Erythroblast (primary cell): ENCODE data around the gene CPT1A.

ENCODE experiments used
- DNase-seq, 2 experiments: peaks; one replicate each; lab custom pipeline; 2025; lab: John Stamatoyannopoulos, UW
- GATA1 ChIP-seq: IDR thresholded peaks from 2 replicates; pipeline ENCODE4 v1.6.1; 2011; ENCODE audit warnings: low read depth, mild to moderate bottlenecking, control low read depth, low read length, moderate library complexity
- POLR2A ChIP-seq: IDR thresholded peaks from 2 replicates; pipeline ENCODE4 v1.6.1; 2011; ENCODE audit warnings: mild to moderate bottlenecking, low read length

The CPT1A gene

DNA sequence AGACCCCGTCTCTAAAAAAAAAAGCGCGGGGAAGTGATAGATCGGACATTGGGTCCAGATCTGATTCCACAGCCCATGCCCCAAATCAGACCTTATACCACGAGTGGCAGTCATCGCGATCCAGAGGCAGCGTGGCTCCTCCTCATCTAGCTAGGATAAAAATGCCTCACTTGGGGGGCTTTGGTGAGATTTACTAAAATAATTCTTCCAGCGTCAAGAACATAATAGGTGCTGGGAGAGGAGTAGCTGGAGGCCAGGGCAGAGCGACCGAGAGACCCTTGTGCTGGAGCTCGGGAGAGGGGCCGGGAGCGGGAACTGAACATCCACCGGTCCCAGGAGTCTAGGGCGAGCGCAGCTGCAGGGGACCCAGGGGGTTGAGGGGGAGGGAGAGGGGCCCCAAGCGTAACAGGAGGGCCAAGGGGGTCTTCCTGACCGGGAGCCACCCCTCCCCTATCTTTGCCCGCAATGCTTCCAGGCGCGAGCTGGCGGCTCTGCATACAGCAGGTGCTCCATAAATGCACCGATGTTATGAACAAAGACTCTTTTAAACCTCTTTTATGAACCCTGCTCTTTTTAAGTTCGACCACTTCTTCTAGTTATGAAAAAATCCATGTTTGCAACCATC, 823 bp upstream of the CPT1A start:
- no peak for DNase-seq
- TF ChIP-seq GATA1 (no peak), POLR2A (no peak)

DNA sequence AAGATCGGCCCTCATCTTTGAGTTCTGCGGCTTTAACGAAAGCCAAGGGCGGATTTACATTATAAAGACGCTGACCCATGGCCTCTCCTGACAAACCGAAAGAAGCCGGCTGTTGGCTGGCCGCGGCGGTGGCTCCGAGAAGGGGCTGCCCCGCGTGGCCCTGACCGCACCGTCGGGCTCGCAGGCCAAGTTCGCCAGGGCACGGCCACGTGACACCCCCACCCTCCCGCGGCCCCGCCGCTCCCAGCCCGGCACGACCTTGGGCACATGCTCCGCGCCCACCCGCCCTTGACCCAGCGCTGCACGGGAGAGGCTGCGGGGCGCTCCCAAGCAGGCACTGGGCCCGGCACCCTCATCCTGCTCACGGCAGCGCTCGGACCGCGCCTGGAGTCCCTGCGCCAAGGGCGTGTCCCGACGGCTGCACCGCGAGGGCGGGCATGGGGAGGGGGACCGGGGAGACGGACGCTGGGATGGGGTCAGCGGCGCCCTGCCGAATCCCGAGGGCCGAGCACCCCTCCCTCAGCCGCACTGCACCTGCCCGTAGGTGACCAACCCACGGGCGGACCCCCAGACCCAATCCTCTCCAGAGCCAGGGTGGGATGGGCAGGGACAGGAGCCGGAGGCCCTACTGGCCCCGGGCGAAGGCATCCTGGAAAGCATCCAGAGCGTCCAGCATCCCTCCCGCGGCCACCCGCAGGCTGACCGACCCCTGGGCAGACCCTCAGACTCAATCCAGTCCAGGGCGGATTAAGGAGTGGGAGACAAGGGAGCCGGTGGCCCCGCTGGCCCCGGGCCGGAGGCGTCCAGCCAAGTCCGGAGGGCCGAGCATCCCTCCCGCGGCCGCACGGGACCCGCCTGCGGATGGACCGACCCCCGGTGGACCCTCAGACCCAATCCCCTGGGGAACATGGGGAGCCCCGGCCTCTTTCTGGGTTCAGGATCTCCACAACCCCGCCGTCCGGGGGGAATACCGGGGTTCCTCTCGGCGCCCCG, 759 bp downstream of the CPT1A start:
- TF ChIP-seq GATA1, result no peak
- TF ChIP-seq POLR2A, result no peak
- DNase-seq, result peak; percentile 73 to 78

DNA sequence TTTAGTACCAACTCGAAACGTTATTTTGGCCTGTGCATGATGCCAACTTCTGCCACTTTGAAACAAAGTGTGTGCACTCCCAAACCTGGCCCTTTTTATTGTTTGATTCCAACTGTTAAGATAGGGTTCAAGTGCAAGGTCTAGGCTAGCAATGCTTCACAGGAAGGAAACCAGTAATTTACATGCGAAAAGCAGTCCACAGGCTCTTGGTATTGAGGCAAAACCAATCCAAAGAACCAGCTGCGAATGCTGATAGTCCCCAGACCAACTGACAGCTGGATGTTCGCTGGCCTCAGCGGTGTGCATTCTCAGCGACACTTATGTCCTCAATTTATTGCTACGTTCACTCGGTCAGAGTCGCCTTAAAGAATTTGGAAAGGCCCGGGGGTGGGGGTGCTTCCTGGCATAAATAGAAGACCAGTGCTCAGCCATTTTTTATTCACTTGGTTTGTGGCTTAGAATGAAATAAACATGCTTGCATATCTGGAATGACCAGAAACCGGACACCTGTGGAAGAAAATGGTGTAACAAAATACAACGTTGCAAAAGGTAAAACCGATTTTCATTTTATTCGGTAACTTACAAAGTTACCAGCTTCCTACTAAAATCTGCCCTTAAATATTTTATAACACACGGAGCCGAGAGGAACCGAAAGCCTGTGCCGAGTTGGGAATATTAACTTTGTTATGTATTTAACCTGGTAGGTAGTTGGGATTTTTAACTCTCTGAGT, 1.6 kb downstream of the CPT1A start:
- TF ChIP-seq GATA1, result no peak
- TF ChIP-seq POLR2A, result no peak

DNA sequence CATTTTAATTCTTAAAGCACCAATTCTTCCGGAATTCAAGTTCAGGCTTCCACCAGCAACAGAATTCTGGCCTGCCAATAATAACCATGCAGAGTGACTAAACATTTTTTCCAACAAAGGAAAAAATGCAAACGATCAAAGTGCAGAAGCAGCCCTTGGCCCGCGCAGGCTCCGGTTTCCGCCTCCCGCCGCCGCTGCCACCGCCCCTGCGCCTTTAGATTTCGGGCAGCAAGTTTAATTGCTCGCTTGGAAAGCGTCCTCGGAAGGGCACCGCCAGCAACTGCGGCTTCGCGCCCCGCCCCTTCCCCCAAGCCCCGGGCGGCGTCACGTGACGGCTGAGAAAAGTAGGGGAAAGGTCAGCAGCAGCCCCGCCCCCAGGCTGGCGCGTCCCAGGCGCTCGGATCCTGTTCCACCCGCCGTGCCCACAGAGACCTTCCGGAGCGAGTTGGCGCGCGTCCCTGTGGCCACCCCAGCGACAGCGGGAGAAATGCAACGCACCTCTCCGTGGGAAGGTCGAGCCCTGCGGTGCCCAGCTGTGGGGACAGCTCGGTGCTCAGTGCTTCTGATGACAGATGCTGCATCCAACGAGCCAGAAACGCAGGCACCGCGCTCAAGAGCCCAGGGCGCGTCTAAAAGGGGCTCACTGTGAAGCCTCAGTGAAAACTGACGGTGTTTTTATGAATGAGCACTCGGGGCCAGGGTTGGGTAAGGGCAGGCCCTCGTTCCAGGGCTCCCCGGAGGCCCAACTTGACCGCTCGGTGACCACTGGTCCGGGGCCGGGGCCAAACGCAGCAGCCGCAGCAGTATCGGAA, 2.5 kb downstream of the CPT1A start:
- DNase-seq, result peak; percentile 96 to 97
- no peak for TF ChIP-seq GATA1
- TF ChIP-seq POLR2A, result peak; percentile 80

More for the DNA sequence above, 1.6 kb downstream of the CPT1A start:
- DNase-seq, result peak; percentile 81 to 89

DNA sequence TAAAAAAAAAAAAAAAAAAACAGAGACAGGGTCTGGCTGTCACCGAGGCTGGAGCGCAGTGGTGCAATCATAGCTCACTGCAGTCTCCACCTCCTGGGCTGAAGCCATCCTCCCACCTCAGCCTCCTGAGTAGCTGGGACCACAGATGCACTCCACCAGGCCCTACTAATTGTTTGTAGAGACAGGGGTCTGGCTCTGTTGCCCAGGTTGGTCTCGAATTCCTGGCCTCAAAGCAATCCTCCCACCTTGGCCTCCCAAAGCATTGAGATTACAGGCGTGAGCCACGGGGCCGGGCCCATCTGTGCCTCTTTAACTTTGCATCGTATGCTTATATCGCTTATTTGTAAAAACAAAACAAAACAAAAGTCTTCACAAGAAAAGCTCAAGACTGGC, 3.1 kb downstream of the CPT1A start:
- TF ChIP-seq POLR2A (no peak), GATA1 (no peak)
- peak; percentile 55 to 64 for DNase-seq

DNA sequence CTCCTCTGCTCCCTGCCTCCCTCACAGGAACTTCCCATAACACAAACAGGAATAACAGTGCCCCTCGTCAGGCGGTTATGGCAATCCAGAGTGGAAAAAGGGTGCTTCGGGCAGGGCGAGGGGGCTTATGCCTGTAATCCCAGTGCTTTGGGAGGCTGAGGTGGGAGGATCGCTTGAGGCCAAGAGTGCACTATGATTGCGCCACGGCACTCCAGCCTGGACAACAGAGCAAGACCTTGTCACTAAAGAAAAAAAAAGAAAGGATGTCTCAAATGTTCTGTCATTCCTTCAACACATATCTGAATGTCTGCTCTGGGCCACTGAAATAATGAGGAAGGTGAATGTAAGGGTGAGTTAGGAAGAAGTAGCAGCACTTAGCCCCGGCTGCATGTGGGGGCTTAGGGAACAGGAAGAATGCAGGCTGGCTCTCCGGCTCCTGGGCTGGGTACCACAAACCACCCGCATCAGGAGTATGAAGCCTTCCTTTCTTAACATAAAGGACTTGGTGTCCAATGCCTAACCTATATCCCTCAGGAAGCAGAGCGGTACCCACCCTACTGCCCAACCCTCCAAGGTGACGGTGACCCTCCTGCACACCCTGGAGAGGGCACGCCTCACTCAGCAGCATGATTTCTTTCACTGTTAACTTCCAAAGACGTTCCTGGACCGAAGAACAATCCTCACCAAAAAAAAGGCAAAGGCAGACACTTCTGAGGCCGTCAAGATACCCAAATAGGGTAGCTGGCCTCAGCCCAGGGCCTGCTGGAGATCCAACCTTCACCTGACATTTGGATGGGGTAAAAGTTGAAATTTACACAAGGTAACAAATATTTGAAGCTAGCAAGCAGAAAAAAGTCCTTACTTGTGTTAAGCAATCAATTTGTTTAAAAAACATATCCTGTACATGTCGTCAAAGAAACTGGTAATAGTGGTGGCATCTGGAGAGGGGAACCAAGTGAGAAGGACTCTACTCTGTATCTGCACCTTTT, 3.8 kb downstream of the CPT1A start:
- no peak for DNase-seq
- no peak for TF ChIP-seq GATA1
- no peak for TF ChIP-seq POLR2A

DNA sequence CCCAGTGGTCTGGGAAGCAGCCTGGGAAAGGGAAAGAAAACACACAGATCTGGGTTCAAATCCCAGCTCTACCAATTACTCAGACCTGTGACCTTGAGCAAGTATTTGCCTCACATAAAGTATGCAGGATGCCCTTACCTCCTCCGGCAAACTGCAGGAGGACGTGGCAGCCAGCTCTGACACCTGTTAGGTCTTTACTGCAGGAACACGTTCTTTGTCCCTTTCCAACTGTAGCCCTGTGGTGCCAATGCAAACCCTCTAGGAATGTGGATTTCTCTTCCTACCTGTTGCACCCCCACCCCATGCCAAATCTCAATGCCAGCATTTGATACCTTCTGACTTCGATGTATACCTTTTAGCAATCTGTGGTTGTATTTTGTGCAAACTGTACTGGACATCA, 6.0 kb downstream of the CPT1A start:
- TF ChIP-seq POLR2A (no peak), GATA1 (no peak)
- DNase-seq, result no peak

DNA sequence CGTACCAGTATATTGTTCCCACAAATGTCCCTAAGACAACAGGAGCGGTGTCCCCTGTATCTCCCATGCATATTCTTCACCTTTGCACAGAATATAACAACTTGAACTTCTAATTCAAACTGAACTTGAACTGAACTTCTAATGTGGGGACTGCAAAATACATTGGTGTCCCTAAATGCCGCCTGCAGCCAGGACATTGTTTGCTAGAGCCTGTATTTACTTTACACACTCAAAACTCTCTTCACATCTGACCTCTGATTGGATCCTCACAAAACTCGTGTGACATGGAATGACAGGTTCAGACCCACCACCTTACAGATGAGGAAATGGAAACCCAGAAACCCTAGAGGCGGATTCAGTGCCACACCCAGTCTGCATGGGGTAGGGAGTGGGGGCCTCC, 6.4 kb downstream of the CPT1A start:
- DNase-seq, result no peak
- TF ChIP-seq POLR2A (no peak), GATA1 (no peak)

DNA sequence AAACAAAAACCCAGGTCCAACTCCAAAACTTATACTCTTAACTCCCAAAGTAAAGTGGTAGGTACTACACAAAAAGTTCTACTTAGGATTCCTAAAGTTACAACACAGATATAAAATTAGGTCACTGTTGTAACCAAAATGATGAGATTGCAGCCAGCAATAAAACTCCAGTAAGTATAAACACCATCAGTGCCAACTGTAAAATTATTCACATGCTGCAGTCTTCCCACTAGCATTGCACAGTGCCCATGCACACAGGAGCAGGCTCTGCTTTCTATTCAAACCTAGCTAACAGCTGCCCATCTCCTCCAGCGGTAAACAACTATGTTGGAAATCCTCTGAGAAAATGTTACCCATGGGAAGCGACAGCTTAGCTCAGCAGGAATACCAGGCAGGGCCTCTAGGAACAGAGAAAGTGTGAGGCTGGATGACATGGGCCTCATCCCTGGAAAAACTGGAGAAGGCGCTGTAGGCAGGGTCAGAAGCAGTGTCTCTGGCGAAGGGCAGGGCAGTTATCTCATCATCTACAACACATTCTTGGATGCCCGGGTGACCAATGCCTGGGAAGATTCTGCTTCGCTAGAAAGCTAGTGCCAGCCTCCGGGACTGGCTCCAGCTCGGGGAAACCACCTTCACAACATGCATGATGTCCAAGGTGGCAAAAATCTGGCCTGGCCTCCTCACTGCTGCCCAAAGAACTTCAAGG, 9.1 kb downstream of the CPT1A start:
- TF ChIP-seq POLR2A (no peak), GATA1 (no peak)
- no peak for DNase-seq

DNA sequence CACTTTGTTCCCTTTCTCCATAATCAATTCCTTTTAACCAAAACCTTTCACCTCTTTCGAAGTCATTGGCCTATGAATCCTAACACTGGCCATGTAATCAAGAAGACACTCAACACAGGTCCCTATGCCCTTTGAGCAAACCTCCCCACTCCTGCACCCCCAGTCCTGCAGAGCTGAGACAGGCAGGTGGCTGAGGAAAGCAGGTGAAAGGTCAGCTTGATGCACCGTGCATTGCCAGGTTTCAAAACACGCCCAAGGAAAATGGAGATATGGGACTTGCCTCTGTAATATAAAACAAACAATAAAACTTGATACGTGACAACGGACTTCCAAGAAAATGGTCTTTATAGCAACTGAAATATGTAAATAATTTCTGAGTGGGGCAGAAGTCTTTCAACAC, 10.6 kb downstream of the CPT1A start:
- no peak for TF ChIP-seq GATA1
- no peak for TF ChIP-seq POLR2A
- DNase-seq, result no peak

DNA sequence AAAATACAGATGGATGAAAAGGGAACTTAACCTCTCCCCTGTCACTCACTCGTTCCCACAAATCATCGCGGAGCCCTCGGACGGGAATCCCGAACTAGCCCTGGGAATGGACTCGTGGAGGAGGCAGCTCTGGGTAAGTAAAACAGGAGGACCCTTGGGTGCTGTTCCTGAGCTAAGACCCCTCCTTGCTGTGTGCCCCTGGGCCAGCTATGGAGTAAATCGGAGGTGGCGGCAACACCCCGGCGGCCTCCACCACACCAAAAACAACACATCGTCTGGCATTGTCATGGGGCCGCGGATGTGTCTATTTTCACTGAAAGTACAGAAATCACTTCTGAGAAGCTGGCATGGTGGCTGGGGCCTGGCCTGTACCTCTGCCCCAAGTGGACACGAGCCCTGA, 12.1 kb downstream of the CPT1A start:
- no peak for TF ChIP-seq GATA1
- TF ChIP-seq POLR2A, result no peak
- no peak for DNase-seq
